ENCODE data around the gene ADSL. TPM values are rescaled to one million over a fixed set of nuclear protein-coding genes. Genes with fewer than 3 reads are reported as not detected.

Gene ADSL
- total and polyA plus RNA-seq, 9 of the 15 experiments (the other 6 are each of a cell fraction or from before 2014, with no cell fraction given): 112 to 322 (median 146) TPM

DNA sequence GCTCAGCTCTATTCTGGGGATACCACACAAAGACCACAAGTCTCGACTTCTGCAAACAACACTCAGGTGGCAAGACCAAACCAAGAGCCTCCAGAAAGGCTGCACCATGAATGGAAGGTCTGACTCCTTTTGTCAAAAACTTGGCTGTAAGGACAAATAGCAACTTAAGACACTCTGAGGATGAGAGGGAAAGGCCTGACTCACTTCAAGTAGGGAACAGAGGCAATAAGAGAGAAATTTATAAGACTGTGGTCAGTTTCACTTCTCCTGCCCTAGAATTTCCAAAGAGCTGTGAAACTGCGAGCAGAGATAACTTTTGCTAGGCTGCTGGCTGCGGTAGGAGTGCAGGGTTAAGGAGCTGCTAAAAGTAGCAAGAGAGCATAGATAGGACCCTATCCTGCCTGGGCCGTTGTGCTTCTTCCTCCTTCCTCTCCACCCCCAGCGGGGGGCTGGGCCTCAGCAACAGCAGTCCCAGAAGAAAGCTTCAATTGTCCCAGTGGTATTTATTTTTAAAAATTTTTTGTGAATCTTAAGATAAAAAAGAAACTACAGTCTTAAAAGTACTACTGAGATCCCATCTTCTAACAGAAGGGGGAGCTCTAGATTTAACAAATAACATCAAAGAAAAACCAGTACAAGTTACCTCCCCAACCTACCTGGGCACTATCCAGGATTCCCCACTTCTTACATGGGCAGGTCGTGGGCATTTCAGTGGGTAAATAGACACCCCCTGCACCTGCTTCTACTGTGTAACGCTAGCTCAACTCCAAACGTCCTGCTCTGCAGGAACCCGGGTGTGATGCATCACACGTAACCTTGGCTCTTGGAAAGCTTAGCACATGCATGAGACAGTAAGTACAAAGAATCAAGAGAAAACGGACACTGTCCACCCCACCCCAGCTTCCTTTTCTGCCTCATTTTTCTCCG, 90.5 kb downstream of the ADSL start (continued):
- TF ChIP-seq, protein P1, sequence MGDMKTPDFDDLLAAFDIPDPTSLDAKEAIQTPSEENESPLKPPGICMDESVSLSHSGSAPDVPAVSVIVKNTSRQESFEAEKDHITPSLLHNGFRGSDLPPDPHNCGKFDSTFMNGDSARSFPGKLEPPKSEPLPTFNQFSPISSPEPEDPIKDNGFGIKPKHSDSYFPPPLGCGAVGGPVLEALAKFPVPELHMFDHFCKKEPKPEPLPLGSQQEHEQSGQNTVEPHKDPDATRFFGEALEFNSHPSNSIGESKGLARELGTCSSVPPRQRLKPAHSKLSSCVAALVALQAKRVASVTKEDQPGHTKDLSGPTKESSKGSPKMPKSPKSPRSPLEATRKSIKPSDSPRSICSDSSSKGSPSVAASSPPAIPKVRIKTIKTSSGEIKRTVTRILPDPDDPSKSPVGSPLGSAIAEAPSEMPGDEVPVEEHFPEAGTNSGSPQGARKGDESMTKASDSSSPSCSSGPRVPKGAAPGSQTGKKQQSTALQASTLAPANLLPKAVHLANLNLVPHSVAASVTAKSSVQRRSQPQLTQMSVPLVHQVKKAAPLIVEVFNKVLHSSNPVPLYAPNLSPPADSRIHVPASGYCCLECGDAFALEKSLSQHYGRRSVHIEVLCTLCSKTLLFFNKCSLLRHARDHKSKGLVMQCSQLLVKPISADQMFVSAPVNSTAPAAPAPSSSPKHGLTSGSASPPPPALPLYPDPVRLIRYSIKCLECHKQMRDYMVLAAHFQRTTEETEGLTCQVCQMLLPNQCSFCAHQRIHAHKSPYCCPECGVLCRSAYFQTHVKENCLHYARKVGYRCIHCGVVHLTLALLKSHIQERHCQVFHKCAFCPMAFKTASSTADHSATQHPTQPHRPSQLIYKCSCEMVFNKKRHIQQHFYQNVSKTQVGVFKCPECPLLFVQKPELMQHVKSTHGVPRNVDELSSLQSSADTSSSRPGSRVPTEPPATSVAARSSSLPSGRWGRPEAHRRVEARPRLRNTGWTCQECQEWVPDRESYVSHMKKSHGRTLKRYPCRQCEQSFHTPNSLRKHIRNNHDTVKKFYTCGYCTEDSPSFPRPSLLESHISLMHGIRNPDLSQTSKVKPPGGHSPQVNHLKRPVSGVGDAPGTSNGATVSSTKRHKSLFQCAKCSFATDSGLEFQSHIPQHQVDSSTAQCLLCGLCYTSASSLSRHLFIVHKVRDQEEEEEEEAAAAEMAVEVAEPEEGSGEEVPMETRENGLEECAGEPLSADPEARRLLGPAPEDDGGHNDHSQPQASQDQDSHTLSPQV (IDR thresholded peaks at IDR 0.05): 0 out of 2 replicates have a peak, but pooled peaks have one; percentile 25
- peak; percentile 78 for TF ChIP-seq FOXM1 (IDR thresholded peaks at IDR 0.05; ENCODE audit: low read depth)
- peak; percentile 44; the same call in 1 of the 2 replicates for TF ChIP-seq FOXM1 (CRISPR knock-in tag; IDR thresholded peaks at IDR 0.05; ENCODE audit: low read depth)
- no peak for TF ChIP-seq ZFP36 (IDR thresholded peaks at IDR 0.05; ENCODE audit: low read depth, low read length, partially characterized antibody)
- TF ChIP-seq SMC3 (conservative IDR thresholded peaks at IDR 0.05; ENCODE audit: insufficient read depth, low read depth, low read length): 0 out of 2 replicates have a peak, but pooled peaks have one; percentile 22
- TF ChIP-seq NRF1 (conservative IDR thresholded peaks at IDR 0.05 in 1 of 2, IDR thresholded peaks at IDR 0.05 in 1 of 2): no peak
- no peak for TF ChIP-seq YBX1 (IDR thresholded peaks at IDR 0.05)
- TF ChIP-seq SNRNP70 (optimal IDR thresholded peaks at IDR 0.05; ENCODE audit: low read depth, low read length): no peak
- peak; percentile 22; the same call in 1 of the 2 replicates for TF ChIP-seq EP300 (IDR thresholded peaks at IDR 0.05; ENCODE audit: low read length)
- peak; percentile 45; the same call in 1 of the 2 replicates for TF ChIP-seq TAL1 (IDR thresholded peaks at IDR 0.05)
- peak; percentile 59 to 64 for TF ChIP-seq RAD21 (CRISPR knock-in tag; conservative IDR thresholded peaks at IDR 0.05 in 1 of 2, IDR thresholded peaks at IDR 0.05 in 1 of 2)
- TF ChIP-seq ZNF121 (CRISPR knock-in tag; conservative IDR thresholded peaks at IDR 0.05): no peak
- TF ChIP-seq CBFA2T3 (IDR thresholded peaks at IDR 0.05): peak; percentile 69
- TF ChIP-seq, protein P2, sequence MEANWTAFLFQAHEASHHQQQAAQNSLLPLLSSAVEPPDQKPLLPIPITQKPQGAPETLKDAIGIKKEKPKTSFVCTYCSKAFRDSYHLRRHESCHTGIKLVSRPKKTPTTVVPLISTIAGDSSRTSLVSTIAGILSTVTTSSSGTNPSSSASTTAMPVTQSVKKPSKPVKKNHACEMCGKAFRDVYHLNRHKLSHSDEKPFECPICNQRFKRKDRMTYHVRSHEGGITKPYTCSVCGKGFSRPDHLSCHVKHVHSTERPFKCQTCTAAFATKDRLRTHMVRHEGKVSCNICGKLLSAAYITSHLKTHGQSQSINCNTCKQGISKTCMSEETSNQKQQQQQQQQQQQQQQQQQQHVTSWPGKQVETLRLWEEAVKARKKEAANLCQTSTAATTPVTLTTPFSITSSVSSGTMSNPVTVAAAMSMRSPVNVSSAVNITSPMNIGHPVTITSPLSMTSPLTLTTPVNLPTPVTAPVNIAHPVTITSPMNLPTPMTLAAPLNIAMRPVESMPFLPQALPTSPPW (CRISPR knock-in tag; IDR thresholded peaks at IDR 0.05): peak; percentile 34; the same call in 1 of the 2 replicates
- TF ChIP-seq, protein P3, sequence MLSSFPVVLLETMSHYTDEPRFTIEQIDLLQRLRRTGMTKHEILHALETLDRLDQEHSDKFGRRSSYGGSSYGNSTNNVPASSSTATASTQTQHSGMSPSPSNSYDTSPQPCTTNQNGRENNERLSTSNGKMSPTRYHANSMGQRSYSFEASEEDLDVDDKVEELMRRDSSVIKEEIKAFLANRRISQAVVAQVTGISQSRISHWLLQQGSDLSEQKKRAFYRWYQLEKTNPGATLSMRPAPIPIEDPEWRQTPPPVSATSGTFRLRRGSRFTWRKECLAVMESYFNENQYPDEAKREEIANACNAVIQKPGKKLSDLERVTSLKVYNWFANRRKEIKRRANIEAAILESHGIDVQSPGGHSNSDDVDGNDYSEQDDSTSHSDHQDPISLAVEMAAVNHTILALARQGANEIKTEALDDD (IDR thresholded peaks at IDR 0.05): 0 out of 2 replicates have a peak, but pooled peaks have one; percentile 15
- peak; percentile 41; the same call in 1 of the 2 replicates for TF ChIP-seq ARID1B (IDR thresholded peaks at IDR 0.05)
- peak; percentile 77 for TF ChIP-seq TCF3 (CRISPR knock-in tag; IDR thresholded peaks at IDR 0.05)
- TF ChIP-seq PHB (CRISPR knock-in tag; IDR thresholded peaks at IDR 0.05): no peak

All from K562 (cell line).